Lower leg skin (tissue), 3 donors: ENCODE data around the gene AHR.
"Not testable (repeated sequence)": the region's sequence is repeated elsewhere in the genome, so short reads cannot be mapped to it uniquely, and the experiment has no call there.

Source experiments
- POLR2A ChIP-seq, 2 donors: fragments of 450-650 bp; IDR thresholded peaks; one replicate each; pipeline ENCODE4 v1.6.1; 2016 to 2017; ENCODE audit warnings: antibody characterized with exemption in 2 of 2, mild to moderate bottlenecking in 1 of 2, moderate library complexity in 1 of 2
- TF ChIP-seq, protein P1 (sequence below), 3 donors: fragments of 450-650 bp; IDR thresholded peaks; one replicate each; pipeline ENCODE4 v1.5.1; 2016; ENCODE audit warnings: antibody characterized with exemption in 3 of 3, mild to moderate bottlenecking in 3 of 3, moderate library complexity in 2 of 3

GRCh38 chr7:17382408-17383354 lies 84.2 kb downstream of the AHR start:
- TF ChIP-seq, protein P1, sequence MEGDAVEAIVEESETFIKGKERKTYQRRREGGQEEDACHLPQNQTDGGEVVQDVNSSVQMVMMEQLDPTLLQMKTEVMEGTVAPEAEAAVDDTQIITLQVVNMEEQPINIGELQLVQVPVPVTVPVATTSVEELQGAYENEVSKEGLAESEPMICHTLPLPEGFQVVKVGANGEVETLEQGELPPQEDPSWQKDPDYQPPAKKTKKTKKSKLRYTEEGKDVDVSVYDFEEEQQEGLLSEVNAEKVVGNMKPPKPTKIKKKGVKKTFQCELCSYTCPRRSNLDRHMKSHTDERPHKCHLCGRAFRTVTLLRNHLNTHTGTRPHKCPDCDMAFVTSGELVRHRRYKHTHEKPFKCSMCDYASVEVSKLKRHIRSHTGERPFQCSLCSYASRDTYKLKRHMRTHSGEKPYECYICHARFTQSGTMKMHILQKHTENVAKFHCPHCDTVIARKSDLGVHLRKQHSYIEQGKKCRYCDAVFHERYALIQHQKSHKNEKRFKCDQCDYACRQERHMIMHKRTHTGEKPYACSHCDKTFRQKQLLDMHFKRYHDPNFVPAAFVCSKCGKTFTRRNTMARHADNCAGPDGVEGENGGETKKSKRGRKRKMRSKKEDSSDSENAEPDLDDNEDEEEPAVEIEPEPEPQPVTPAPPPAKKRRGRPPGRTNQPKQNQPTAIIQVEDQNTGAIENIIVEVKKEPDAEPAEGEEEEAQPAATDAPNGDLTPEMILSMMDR (IDR thresholded peaks at IDR 0.05), result not testable (repeated sequence)
- TF ChIP-seq POLR2A (IDR thresholded peaks at IDR 0.05), result not testable (repeated sequence)
